Embryonic facial prominence (tissue), 1 donor: Measurements from ENCODE around the gene SLC24A3.

Experiments
- DNase-seq: peaks from one replicate; pipeline ENCODE4 v3.0.0-alpha.2; 2016; ENCODE audit errors: extremely low spot score

The SLC24A3 gene

DNA sequence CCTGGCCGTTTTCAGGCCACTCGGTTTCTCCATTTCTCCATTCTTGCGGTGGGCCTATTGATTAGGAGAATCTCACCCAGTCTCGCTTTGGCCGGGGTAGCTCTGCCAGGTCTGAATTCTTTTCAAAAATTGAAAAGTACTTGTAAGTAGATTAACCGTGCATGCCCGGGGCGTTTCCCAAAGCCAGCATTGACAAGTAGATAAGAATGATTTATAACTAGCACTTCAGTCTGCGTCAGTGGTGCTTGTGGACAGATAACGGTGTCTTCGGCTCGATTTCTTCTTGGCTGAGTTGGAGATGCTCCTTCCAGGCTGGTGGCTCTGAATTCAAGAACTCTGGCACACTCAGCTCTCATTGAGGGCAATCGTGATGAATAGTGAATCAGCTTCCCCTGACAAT is 29.0 kb downstream of the SLC24A3 start:
- DNase-seq = no peak

DNA sequence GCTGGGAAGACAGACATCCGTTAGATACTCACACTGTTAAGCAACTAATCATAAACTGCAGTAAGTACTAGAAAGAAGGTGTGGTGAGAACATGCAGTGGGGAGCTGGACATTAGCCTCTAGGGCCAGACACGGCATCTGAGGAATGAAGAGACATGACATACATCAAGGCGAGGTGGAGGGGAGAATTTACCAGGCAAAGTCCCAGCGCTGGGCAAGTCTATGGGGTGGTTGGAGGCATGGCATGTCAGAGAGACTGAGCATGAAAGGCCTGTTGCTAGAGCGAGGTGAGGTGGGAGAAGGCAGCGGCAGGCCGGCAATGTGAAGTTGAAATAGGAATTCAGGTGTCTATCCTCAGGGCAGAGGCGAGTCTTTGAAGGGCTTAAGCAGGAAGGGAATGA is 31.8 kb downstream of the SLC24A3 start:
- DNase-seq = no peak

DNA sequence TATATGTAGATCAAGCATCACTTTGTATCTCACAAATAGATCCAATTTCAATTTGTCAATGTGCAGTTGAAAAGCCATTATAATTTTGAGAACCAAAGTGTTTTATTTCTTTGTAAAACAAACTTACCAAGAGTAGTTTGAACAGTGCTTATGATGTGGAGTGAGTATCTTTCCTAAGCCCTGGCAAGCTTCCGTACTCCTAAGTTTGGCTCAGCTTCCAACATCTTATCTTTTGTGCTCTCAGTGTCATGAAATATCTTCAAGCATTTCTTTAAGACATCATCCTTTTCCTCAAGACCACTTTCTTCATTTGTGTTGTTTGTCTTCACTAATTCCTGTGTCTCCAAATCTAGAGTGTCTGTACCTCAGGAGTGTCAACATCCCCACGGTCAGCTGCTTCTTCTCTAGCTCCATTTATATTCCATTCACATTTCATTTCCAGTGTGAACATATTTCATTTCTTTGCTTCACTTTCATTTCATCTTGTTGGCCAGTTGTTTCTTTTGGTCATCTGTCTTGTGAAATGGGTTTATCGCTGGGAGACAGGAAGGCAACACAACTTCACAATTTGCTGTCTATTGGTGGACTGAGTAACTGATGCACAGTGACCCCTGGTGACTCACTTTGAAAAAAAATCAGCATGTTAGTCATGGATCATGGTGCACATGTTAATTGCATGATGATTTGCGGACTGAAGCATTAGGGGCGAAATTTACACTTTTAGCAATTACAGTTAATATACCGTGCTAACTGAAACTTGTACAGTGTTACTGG is 36.9 kb downstream of the SLC24A3 start:
- no peak for DNase-seq

GRCh38 chr20:19250346-19250745 is 37.9 kb downstream of the SLC24A3 start:
- DNase-seq = no peak

DNA sequence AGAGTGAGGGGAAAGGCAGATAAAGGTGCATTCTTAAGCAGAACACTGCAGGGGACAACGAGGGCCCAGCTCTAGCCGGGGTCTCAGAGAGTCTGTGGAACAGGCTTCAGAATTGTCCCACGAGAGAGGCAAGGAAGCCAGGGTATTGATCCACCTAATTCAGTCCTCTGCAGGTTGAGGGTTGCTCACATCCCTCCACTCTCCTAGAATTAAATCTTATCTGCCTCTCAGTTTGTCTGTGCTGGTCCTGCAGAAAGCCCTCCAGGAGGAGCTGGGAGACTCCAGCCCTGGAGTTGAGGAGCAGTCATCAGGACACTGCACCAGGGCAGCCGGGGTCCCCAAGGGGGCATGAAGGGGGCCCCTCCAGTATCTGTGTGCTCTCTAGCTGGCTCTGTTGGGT is 39.1 kb downstream of the SLC24A3 start:
- DNase-seq = no peak

DNA sequence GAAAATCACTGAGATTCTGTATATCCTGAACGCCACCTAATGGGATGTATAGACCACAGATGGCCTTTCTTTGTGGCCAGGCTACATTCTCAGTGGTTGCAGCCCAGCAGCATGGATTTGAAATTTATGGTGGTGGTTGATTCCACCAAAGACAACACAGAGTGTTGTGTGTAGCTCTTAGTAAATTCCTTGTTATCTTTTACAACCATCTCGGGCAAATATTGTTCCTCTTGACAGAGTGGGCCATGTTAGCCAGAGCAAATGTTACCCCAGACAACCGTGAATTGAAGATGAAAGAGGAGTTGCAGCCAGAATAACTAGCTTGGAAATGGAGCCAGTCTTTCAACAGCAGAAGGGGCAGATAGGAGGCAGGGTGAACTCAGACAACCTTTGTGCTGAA is 39.5 kb downstream of the SLC24A3 start:
- DNase-seq = no peak

GRCh38 chr20:19252451-19253120 is 40.1 kb downstream of the SLC24A3 start:
- no peak for DNase-seq

DNA sequence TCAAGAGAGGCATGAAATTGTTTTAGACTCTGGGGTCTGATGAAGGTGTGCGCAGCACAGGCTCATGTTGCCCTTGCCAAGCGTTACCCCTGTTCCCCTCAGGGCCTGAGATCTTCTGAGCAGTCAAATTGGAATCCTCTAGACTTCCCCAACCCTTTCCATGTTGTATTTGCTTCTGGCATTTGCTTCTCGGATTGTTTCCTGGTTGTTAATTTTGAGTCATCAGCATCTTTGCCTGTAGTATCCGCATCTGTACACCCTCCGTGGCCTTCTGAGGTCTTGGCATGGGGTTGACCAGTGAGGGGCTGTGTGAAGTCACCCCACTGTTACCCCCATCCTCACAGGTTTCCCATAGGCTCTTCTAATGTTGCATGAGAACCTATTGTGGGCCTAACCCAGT is 40.9 kb downstream of the SLC24A3 start:
- no peak for DNase-seq

DNA sequence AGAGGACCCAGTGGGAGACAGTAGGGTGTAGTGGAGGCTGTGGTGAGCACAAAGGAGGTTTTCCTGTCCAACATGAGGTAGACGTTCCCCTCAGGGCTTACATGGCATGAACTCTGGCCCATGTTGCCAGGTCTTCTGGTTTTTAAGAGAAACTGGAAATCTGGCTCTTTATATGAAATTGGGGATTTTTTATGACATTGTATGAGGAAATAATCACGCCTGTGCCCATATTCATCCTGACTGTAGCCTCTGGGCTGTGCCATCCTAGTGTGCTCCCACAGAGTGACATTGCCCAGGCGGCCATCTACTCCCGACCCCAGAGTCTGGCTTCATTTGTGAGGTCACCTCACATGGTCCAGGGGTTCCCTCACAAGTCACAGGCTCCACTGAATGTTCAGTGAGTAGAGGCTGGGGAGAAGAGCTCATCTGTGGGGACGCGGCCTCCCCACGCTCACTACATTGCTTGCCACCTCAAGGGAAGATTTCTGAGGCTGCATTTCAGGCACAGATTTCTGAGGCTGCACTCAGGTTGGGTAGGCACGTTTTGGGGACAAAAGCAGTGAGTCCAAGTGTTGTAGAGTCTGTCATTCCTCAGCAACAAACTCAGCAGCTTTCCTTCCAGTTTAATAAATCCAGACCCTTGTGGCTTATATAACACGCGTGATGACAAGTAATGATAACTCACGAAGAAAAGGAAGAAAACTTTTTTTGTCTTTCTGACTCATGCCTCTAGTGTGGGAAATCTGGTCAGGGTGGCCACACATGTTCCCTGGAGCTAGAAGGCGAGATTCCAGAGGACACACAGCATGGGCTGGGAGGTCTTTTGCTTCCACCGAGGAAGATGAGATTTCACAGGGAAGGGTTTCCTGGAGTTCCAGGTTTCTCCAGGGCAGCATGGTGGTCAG is 41.7 kb downstream of the SLC24A3 start:
- no peak for DNase-seq

GRCh38 chr20:19254956-19255355 is 42.5 kb downstream of the SLC24A3 start:
- no peak for DNase-seq

DNA sequence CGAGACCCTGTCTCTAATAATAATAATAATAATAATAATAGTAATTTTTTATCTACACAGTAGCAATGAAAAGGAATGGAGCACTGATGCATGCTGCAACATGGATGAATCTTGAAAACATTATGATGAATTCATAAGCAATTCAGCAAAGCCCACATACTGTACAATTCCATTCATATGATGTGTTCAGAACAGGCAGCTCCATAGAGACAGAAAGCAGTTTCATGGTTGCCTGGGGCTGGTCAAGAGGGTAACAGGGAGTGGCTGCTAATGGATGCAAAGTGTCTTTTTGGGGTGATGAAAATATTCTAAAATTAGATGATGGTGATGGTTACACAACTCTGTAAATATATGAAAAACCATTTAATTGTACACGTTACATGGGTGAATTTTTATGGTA is 43.6 kb downstream of the SLC24A3 start:
- DNase-seq = no peak

DNA sequence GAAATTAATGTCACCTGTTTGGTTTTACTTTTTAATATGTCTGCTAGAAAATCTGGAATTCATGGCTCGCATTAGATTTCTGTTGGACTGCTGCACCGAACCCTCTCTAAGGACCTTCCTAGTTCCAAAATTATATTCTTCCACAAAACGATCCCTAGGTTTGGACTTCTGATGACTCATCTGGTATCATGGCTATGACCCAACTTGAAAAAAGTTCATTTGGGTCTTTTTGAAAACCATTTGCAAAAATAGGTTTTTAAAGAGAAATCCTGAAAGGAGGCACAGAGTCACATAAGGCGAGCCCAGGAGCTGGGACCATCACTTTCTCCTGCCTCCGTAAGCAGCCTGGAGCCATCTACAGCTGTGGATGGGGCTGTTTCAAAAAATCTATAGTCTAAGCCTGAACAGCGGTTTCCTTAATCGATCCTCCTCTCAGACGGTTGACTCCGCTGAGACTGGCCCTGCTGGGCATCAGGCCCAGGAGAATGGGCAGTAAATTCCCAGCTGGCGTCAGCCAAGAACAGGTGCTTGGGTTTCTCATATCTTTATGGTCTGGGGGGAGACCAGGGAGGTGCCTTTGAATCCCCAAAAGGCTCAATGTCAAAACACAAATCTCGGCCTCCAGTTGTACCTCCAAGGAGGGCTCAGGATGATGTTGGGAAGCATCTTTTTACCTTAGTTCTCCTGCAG is 44.6 kb downstream of the SLC24A3 start:
- no peak for DNase-seq

DNA sequence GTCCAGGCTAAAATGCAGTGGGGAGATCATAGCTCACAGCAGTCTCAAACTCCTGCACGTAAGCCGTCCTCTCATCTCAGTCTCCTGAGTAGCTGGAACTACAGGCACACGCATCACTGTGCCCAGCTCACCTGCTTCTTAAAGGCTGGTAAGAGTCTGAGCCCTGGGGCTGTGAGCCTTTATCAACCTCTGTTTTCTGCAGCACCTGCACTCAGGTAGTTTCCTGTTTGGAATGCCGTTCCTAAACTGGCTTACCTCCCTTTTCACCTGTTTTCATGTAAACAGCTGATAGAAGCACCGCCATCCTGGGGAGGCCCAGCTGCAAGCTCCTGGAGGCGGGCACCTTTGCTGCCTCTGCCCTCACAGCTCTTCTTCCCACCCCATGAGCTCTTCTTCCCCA is 45.4 kb downstream of the SLC24A3 start:
- no peak for DNase-seq

GRCh38 chr20:19259141-19259591 is 46.7 kb downstream of the SLC24A3 start:
- no peak for DNase-seq

DNA sequence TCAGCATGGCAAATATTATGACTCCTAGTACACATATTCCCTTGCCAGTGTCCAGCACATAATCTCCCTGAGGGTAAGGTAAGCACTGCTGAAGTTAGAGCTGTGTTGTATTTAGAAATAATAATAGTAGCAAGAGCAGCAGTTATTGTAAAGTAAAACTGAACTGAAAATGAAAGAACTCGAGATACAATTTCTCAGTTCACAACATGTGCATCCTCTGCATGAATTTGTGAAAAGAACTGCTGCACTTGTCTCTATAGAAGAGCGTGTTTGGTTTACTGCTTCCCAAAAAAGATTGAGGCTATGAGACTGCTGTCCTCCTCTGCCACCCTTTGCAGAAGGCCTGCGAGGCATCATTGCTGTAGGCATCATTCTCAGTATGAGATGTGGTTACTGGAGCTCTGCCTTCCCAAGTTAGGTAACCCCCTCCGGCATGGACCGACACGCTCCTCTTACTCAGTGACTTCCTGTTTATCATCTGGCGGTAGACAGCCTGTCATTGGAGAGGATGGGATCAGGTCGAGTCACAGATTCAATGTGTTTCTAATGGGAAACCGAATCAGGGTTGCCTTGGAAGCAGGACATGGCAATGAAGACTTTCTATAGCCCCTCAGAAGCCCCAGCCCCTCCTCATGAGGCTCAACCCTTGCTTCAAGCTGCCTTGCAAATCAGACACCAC is 48.1 kb downstream of the SLC24A3 start:
- DNase-seq = no peak

DNA sequence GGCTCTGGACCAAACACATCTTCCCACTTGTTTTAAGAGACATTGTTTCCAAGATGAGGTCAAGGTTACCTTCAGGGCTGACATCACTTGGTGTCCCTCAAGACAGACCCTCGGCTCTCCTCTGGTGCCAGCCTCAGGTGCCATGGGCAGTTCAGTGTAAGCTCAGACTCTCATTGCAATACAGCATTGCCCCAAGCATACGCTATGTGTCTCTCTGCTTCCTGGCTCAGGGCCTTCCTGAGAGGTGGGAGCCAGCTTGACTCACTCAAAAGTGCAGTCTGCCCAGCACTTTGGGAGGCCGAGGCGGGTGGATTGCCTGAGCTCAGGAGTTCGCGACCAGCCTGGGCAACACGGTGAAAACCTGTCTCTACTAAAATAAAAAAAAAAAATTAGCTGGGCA is 51.7 kb downstream of the SLC24A3 start:
- DNase-seq = no peak

DNA sequence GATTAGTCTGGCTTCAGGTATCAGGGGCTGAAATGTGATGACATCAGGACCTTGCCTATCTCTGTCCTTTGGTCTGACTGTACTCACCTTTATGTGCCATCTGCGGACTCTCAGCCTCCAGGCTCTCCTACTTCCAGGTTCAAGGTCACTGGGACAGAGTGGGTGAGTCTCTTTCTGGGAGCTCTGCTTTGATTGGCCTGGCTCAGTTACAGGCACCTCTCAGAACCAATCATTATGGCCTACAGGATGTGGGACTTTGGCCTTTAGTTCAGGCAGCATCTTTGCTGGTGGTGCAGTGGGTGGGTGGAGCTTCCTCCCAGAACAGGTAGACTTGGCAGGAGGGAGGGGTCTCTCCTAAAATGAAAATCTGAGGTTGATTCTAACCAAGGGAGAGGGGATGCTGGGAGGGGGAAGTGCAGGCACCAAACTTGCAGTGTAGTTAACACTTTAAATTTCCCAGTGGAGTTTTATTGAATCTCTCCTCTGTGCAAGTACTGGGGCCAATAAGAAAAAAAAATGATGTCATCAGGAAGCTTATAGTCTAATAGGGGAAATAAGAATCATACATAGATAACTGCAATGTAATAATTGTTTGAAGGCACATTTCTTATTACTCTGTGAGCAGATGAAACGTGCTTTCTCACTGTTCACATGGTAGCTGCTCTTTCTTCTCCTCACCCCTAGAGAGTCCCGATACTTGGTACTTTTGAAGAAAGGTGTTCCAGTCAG is 53.4 kb downstream of the SLC24A3 start:
- DNase-seq = no peak

DNA sequence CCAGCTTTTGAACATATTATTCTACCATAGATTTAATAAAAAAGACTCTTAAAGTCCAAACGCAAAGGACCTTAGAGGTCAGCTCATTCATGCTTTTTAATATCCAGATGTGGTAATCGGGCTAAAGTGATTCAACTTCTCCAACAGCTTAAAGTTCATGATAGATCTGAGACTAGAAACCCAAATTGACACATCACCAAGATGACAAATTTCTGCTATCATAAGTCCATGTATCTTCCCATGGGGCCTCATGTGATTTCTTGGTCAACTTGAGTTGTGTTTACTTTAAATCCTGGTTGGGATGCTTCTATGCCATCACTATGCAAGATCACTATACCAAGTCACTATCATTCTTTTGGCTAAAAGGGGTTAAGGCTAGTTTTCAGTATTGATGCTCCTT is 56.0 kb downstream of the SLC24A3 start:
- DNase-seq = no peak

DNA sequence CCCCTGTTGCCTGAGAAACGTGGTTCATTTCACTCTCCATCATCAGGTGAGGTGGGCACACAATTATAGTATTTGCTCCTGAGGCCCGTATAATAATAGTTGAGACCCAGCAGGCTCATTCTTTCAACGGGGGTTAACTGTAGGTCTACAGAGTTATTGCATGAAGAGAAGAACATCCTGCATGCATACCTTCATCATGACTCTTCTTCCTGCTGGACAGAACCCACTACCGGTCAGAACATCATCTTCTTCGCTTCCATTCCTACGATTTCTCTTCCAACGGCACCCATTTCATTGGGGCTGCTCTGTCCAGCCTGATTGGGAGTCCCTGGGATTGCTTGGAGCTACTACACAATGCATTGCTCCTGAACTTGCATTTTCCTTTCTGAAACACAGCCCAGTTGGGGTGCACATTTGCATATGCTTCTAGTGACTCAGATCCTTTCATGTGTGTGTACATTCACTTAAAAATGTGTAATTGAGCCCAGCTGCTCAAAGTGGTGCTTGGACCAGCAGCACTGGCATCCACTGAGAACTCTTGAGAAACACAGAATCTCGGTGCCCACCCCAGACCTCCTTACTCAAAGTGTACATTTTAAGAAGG is 57.4 kb downstream of the SLC24A3 start:
- no peak for DNase-seq
